HepG2 (cell line): ENCODE results near the gene MAP2K7. TPM values are rescaled to one million over a fixed set of nuclear protein-coding genes. Genes with fewer than 3 reads are reported as not detected.

ENCODE experiments used
- ADNP ChIP-seq: sonication (generic); formaldehyde crosslinking; IDR thresholded peaks from 2 replicates; pipeline ENCODE4 v1.4.0; 2020; ENCODE audit warnings: missing genetic modification reagents
- CENPX ChIP-seq: sonication (generic); formaldehyde crosslinking; IDR thresholded peaks from 2 replicates; pipeline ENCODE4 v1.9.0; 2021; ENCODE audit warnings: mild to moderate bottlenecking, missing genetic modification reagents, moderate library complexity
- DR1 ChIP-seq: sonication (generic); formaldehyde crosslinking; IDR thresholded peaks from 2 replicates; pipeline ENCODE4 v1.8.0; 2021; ENCODE audit warnings: mild to moderate bottlenecking, missing genetic modification reagents, inconsistent platforms
- ELF4 ChIP-seq: sonication (generic); formaldehyde crosslinking; IDR thresholded peaks from 2 replicates; pipeline ENCODE4 v1.5.0; 2020; ENCODE audit warnings: missing genetic modification reagents, mild to moderate bottlenecking, moderate library complexity, borderline replicate concordance
- FOXA3 ChIP-seq: IDR thresholded peaks from 2 replicates; pipeline ENCODE4 v1.6.1; 2016; ENCODE audit warnings: missing genetic modification reagents, missing compliant biosample characterization
- IKZF4 ChIP-seq: sonication (generic); formaldehyde crosslinking; IDR thresholded peaks from 2 replicates; pipeline ENCODE4 v1.5.1; 2020; ENCODE audit warnings: borderline replicate concordance, mild to moderate bottlenecking, low read depth, missing genetic modification reagents; ENCODE audit errors: not compliant biosample characterization
- KAT2B ChIP-seq: fragments of 150-350 bp; IDR thresholded peaks from 2 replicates; pipeline ENCODE4 v1.6.1; 2014; ENCODE audit warnings: low read depth, low read length, borderline replicate concordance
- NCOA5 ChIP-seq: sonication (generic); formaldehyde crosslinking; IDR thresholded peaks from 2 replicates; pipeline ENCODE4 v1.4.0; 2020; ENCODE audit warnings: missing genetic modification reagents
- NFKB2 ChIP-seq: sonication (generic); formaldehyde crosslinking; IDR thresholded peaks from 2 replicates; pipeline ENCODE4 v1.4.0; 2020; ENCODE audit warnings: missing genetic modification reagents, borderline replicate concordance
- NFYB ChIP-seq: sonication (generic); formaldehyde crosslinking; IDR thresholded peaks from 2 replicates; pipeline ENCODE4 v1.4.0; 2020; ENCODE audit warnings: missing genetic modification reagents
- PITX1 ChIP-seq: sonication (generic); formaldehyde crosslinking; IDR thresholded peaks from 2 replicates; pipeline ENCODE4 v1.5.1; 2020; ENCODE audit warnings: mild to moderate bottlenecking, missing genetic modification reagents
- SIX1 ChIP-seq: sonication (generic); formaldehyde crosslinking; IDR thresholded peaks from 2 replicates; pipeline ENCODE4 v1.4.0; 2020; ENCODE audit warnings: missing genetic modification reagents, borderline replicate concordance
- SP1 ChIP-seq, 2 experiments: fragments of 450-650 bp in 1 of 2; sonication (generic) in 1 of 2; formaldehyde crosslinking in 1 of 2; IDR thresholded peaks; 2 replicates each; pipeline versions ENCODE4 v1.4.0 to v1.6.1; 2016 to 2020; ENCODE audit warnings: missing genetic modification reagents in 1 of 2
- TGIF2 ChIP-seq: IDR thresholded peaks from 2 replicates; pipeline ENCODE4 v1.6.1; 2016; ENCODE audit warnings: control low read depth, missing compliant biosample characterization
- ZFP37 ChIP-seq: sonication (generic); formaldehyde crosslinking; IDR thresholded peaks from 2 replicates; pipeline ENCODE4 v1.4.0; 2020; ENCODE audit warnings: missing genetic modification reagents, borderline replicate concordance
- ZNF329 ChIP-seq: sonication (generic); formaldehyde crosslinking; IDR thresholded peaks from 2 replicates; pipeline ENCODE4 v1.9.0; 2021; ENCODE audit warnings: low read depth, mild to moderate bottlenecking, missing genetic modification reagents
- ZNF354B ChIP-seq: sonication (generic); formaldehyde crosslinking; IDR thresholded peaks from 2 replicates; pipeline ENCODE4 v1.8.0; 2022; ENCODE audit warnings: mild to moderate bottlenecking, missing genetic modification reagents
- ZNF672 ChIP-seq: sonication (generic); formaldehyde crosslinking; IDR thresholded peaks from 2 replicates; pipeline ENCODE4 v1.8.1; 2022; ENCODE audit warnings: missing genetic modification reagents
- ZSCAN22 ChIP-seq: sonication (generic); formaldehyde crosslinking; IDR thresholded peaks from 2 replicates; pipeline ENCODE4 v1.4.0; 2020; ENCODE audit warnings: mild to moderate bottlenecking, missing genetic modification reagents
- ZSCAN29 ChIP-seq: sonication (generic); formaldehyde crosslinking; conservative IDR thresholded peaks from 2 replicates; pipeline ENCODE4 v1.4.0; 2020; ENCODE audit warnings: mild to moderate bottlenecking, missing genetic modification reagents
- polyA plus RNA-seq, 8 experiments: library from polyadenylated mRNA; depleted of rRNA in 3 of 8; stranded (reverse) in 7 of 8; unstranded in 1 of 8; fragments of >200 nt; fragmentation: Illumina TruSeq in 4 of 8; extraction: Trizol in 4 of 8; gene quantifications; 2 replicates each; pipeline versions ENCODE4 v1.2.1 to v1.2.3, GENCODE V29; 2011 to 2016; ENCODE audit warnings: low read depth in 4 of 8, missing spikeins in 1 of 8, mixed read lengths in 1 of 8; ENCODE audit not compliant: insufficient read depth in 1 of 8
- total RNA-seq, 5 experiments: library from RNA; depleted of rRNA; stranded (reverse); fragments of >200 nt; fragmentation: Illumina TruSeq; extraction: Trizol; gene quantifications; 2 replicates each; pipeline ENCODE4 v1.2.3, GENCODE V29; 2016; ENCODE audit warnings: low read depth in 1 of 5
- TF ChIP-seq, protein P1 (sequence below): sonication (generic); formaldehyde crosslinking; IDR thresholded peaks from 2 replicates; pipeline ENCODE4 v1.4.0; 2020; ENCODE audit warnings: mild to moderate bottlenecking, missing genetic modification reagents
- TF ChIP-seq, protein P2 (sequence below): sonication (generic); formaldehyde crosslinking; IDR thresholded peaks from 2 replicates; pipeline ENCODE4 v1.5.1; 2020; ENCODE audit warnings: mild to moderate bottlenecking, missing genetic modification reagents
- TF ChIP-seq, protein P3 (sequence below): sonication (generic); formaldehyde crosslinking; IDR thresholded peaks from 2 replicates; pipeline ENCODE4 v1.4.0; 2020; ENCODE audit warnings: low read depth, mild to moderate bottlenecking, missing genetic modification reagents
- TF ChIP-seq, protein P4 (sequence below): sonication (generic); formaldehyde crosslinking; IDR thresholded peaks from 2 replicates; pipeline ENCODE4 v1.4.0; 2020; ENCODE audit warnings: mild to moderate bottlenecking, missing genetic modification reagents
- TF ChIP-seq, protein P5 (sequence below): sonication (generic); formaldehyde crosslinking; IDR thresholded peaks from 2 replicates; pipeline ENCODE4 v1.4.0; 2020; ENCODE audit warnings: mild to moderate bottlenecking, low read depth, missing genetic modification reagents

The MAP2K7 gene
- total and polyA plus RNA-seq, 2 of the 13 experiments (the other 11 are each of a cell fraction or from before 2014, with no cell fraction given) = 9.0 to 10.8 TPM

DNA sequence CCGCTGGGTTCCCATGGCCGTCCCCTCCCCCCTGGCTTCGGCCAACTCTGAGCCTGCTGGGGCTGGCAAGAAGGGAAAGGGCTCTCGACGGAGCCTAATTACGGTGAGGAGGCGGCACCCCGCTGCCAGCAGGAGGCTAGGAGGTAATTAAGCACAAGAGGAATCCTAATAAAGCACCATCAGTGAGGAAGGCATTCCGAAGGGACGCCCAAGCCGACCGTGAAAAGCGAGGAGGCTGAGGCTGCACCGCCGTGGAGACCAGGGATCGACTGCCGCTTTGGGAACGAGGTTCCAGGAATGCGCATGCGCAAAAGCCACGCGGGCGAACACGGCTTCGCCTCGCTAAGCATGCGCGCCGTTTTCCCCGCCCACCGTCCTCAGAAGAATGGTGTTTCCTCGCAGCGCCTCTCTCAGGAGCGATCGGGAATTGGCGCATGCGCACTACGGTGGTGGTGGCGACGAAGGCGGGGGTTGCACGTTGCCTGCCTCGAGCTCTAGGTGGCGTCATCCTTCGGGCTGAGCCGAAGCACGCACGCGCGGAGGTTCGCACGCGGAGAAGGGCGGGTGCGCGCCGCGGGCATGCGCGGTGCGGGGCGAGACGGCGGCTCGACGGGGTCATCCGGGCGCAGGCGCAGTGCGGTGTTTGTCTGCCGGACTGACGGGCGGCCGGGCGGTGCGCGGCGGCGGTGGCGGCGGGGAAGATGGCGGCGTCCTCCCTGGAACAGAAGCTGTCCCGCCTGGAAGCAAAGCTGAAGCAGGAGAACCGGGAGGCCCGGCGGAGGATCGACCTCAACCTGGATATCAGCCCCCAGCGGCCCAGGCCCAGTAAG is at the start of gene MAP2K7 (continued):
- TF ChIP-seq, protein P1, sequence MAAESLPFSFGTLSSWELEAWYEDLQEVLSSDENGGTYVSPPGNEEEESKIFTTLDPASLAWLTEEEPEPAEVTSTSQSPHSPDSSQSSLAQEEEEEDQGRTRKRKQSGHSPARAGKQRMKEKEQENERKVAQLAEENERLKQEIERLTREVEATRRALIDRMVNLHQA (CRISPR knock-in tag) = no peak
- TF ChIP-seq SIX1 (CRISPR knock-in tag) = no peak
- TF ChIP-seq NFKB2 (CRISPR knock-in tag) = peak; percentile 95
- peak; percentile 61 for TF ChIP-seq ZNF329 (CRISPR knock-in tag)
- TF ChIP-seq ZSCAN29 (CRISPR knock-in tag) = no peak
- TF ChIP-seq ZFP37 (CRISPR knock-in tag) = peak; percentile 71; the same call in 1 of the 2 replicates
- TF ChIP-seq ZNF672 (CRISPR knock-in tag) = peak; percentile 37; the same call in 1 of the 2 replicates
- TF ChIP-seq, protein P2, sequence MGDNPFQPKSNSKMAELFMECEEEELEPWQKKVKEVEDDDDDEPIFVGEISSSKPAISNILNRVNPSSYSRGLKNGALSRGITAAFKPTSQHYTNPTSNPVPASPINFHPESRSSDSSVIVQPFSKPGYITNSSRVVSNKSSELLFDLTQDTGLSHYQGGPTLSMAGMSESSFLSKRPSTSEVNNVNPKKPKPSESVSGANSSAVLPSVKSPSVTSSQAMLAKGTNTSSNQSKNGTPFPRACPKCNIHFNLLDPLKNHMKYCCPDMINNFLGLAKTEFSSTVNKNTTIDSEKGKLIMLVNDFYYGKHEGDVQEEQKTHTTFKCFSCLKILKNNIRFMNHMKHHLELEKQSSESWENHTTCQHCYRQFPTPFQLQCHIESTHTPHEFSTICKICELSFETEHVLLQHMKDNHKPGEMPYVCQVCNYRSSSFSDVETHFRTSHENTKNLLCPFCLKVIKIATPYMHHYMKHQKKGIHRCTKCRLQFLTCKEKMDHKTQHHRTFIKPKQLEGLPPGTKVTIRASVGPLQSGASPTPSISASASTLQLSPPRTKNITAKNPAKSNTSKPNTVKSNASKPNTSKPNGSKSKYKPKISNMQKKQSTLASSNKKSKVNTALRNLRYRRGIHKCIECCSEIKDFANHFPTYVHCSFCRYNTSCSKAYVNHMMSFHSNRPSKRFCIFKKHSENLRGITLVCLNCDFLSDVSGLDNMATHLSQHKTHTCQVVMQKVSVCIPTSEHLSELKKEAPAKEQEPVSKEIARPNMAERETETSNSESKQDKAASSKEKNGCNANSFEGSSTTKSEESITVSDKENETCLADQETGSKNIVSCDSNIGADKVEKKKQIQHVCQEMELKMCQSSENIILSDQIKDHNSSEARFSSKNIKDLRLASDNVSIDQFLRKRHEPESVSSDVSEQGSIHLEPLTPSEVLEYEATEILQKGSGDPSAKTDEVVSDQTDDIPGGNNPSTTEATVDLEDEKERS (CRISPR knock-in tag) = peak; percentile 89
- no peak for TF ChIP-seq CENPX (CRISPR knock-in tag)
- TF ChIP-seq, protein P3, sequence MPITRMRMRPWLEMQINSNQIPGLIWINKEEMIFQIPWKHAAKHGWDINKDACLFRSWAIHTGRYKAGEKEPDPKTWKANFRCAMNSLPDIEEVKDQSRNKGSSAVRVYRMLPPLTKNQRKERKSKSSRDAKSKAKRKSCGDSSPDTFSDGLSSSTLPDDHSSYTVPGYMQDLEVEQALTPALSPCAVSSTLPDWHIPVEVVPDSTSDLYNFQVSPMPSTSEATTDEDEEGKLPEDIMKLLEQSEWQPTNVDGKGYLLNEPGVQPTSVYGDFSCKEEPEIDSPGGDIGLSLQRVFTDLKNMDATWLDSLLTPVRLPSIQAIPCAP (CRISPR knock-in tag) = no peak
- TF ChIP-seq ZNF354B (CRISPR knock-in tag) = no peak
- no peak for TF ChIP-seq ZSCAN22
- no peak for TF ChIP-seq NCOA5 (CRISPR knock-in tag)
- no peak for TF ChIP-seq ADNP (CRISPR knock-in tag)
- TF ChIP-seq, protein P4, sequence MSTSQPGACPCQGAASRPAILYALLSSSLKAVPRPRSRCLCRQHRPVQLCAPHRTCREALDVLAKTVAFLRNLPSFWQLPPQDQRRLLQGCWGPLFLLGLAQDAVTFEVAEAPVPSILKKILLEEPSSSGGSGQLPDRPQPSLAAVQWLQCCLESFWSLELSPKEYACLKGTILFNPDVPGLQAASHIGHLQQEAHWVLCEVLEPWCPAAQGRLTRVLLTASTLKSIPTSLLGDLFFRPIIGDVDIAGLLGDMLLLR (CRISPR knock-in tag) = no peak; the same call in 1 of the 2 replicates
- TF ChIP-seq DR1 (CRISPR knock-in tag) = peak; percentile 76; the same call in 1 of the 2 replicates
- TF ChIP-seq, protein P5, sequence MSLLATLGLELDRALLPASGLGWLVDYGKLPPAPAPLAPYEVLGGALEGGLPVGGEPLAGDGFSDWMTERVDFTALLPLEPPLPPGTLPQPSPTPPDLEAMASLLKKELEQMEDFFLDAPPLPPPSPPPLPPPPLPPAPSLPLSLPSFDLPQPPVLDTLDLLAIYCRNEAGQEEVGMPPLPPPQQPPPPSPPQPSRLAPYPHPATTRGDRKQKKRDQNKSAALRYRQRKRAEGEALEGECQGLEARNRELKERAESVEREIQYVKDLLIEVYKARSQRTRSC = no peak
- TF ChIP-seq TGIF2 (CRISPR knock-in tag) = no peak
- no peak for TF ChIP-seq KAT2B
- TF ChIP-seq ELF4 = 0 out of 2 replicates have a peak, but pooled peaks have one; percentile 20
- no peak for TF ChIP-seq NFYB (CRISPR knock-in tag)
- no peak for TF ChIP-seq SP1 (IDR thresholded peaks at IDR 0.05)
- peak; percentile 83 for TF ChIP-seq SP1 (CRISPR knock-in tag; IDR thresholded peaks at IDR 0.05)
- TF ChIP-seq IKZF4 (CRISPR knock-in tag) = peak; percentile 69
- TF ChIP-seq FOXA3 (CRISPR knock-in tag) = peak; percentile 70; the same call in 1 of the 2 replicates
- TF ChIP-seq PITX1 = peak; percentile 34
